ENCODE results near the gene MRPS14. TPM values are rescaled to one million over a fixed set of nuclear protein-coding genes. Genes with fewer than 3 reads are reported as not detected.

MRPS14 gene
- total and polyA plus RNA-seq, 9 of the 15 experiments (the other 6 are each of a cell fraction or from before 2014, with no cell fraction given): 38.1 to 231 (median 54.9) TPM

DNA sequence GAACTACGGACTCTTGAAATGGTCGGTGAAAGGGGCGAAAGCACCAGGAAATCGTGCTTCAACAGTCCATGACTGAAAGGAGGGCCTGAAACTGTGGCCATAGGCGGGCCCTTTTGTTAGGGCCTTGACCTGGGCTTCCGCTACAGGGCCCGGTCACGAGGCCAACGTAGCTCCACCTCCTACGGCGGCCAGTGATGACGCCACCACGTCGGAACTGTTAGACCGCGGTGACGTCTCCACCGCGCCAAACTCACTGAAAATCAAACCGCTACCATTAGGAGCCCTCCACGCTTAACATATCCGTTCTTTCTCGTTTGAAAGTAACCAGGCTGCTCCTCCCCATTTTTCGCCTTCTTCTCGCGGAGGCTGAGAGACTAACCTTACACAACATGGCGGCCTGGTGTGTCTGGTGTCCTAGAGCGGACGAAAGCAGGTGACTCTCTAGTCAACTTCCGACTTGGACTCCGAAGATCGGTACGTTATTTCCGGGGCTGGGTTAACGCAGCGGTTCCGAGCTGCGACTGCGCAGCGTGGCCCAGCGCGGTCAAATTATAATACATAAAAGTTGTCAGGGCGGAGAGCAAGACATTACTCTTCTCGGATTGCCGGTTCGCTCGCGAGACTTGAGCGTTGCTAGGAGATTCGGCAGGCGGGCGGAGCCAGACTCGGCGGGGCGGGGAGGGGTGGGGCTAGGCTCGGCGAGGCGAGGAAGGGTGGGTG, 23.8 kb downstream of the MRPS14 start (continued):
- TF ChIP-seq ZNF318 (IDR thresholded peaks at IDR 0.05; ENCODE audit: borderline replicate concordance in 1 of 2, low read depth in 1 of 2) (peak in 1 of 2 experiments; percentile 79; a peak in 2 of 4 replicates), IRF1 (CRISPR knock-in tag; IDR thresholded peaks at IDR 0.05; ENCODE audit: borderline replicate concordance) (0 out of 2 replicates have a peak, but pooled peaks have one; percentile 27), FOXA1 (IDR thresholded peaks at IDR 0.05; ENCODE audit: borderline replicate concordance) (no peak), SRSF7 (optimal IDR thresholded peaks at IDR 0.05; ENCODE audit: low read depth, low read length) (no peak), TAF9B (IDR thresholded peaks at IDR 0.05; ENCODE audit: partially characterized antibody) (peak; percentile 92), CBFB (CRISPR knock-in tag; IDR thresholded peaks at IDR 0.05) (0 out of 2 replicates have a peak, but pooled peaks have one; percentile 61), DIDO1 (tag; IDR thresholded peaks at IDR 0.05; ENCODE audit: low read depth) (peak; percentile 98), PHF8 (IDR thresholded peaks at IDR 0.05; ENCODE audit: borderline replicate concordance, low read length) (peak; percentile 96), SIN3A (IDR thresholded peaks at IDR 0.05; ENCODE audit: borderline replicate concordance in 2 of 2, control insufficient read depth in 1 of 2, low read depth in 2 of 2, low read length in 2 of 2) (peak in 1 of 2 experiments; percentile 85; a peak in 2 of 4 replicates), SP1 (CRISPR knock-in tag; IDR thresholded peaks at IDR 0.05) (peak; percentile 95), XRCC3 (IDR thresholded peaks at IDR 0.05) (no peak), MAX (CRISPR knock-in tag; IDR thresholded peaks at IDR 0.05) (peak; percentile 72), CBX5 (IDR thresholded peaks at IDR 0.05; ENCODE audit: borderline replicate concordance, low read depth) (no peak; the same call in 1 of the 2 replicates), POLR2B (IDR thresholded peaks at IDR 0.05; ENCODE audit: low read depth, partially characterized antibody) (peak; percentile 97)
- TF ChIP-seq, protein P1, sequence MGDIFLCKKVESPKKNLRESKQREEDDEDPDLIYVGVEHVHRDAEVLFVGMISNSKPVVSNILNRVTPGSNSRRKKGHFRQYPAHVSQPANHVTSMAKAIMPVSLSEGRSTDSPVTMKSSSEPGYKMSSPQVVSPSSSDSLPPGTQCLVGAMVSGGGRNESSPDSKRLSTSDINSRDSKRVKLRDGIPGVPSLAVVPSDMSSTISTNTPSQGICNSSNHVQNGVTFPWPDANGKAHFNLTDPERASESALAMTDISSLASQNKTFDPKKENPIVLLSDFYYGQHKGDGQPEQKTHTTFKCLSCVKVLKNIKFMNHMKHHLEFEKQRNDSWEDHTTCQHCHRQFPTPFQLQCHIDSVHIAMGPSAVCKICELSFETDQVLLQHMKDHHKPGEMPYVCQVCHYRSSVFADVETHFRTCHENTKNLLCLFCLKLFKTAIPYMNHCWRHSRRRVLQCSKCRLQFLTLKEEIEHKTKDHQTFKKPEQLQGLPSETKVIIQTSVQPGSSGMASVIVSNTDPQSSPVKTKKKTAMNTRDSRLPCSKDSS (IDR thresholded peaks at IDR 0.05; ENCODE audit: low read depth, partially characterized antibody): no peak

All from K562 (cell line).